ENCODE measurements around the gene STRADA. TPM values are rescaled to one million over a fixed set of nuclear protein-coding genes. Genes with fewer than 3 reads are reported as not detected.

The STRADA gene, protein sequence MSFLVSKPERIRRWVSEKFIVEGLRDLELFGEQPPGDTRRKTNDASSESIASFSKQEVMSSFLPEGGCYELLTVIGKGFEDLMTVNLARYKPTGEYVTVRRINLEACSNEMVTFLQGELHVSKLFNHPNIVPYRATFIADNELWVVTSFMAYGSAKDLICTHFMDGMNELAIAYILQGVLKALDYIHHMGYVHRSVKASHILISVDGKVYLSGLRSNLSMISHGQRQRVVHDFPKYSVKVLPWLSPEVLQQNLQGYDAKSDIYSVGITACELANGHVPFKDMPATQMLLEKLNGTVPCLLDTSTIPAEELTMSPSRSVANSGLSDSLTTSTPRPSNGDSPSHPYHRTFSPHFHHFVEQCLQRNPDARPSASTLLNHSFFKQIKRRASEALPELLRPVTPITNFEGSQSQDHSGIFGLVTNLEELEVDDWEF
- 10 to 100 TPM; 53.1 to 59.4 TPM for total RNA-seq

DNA sequence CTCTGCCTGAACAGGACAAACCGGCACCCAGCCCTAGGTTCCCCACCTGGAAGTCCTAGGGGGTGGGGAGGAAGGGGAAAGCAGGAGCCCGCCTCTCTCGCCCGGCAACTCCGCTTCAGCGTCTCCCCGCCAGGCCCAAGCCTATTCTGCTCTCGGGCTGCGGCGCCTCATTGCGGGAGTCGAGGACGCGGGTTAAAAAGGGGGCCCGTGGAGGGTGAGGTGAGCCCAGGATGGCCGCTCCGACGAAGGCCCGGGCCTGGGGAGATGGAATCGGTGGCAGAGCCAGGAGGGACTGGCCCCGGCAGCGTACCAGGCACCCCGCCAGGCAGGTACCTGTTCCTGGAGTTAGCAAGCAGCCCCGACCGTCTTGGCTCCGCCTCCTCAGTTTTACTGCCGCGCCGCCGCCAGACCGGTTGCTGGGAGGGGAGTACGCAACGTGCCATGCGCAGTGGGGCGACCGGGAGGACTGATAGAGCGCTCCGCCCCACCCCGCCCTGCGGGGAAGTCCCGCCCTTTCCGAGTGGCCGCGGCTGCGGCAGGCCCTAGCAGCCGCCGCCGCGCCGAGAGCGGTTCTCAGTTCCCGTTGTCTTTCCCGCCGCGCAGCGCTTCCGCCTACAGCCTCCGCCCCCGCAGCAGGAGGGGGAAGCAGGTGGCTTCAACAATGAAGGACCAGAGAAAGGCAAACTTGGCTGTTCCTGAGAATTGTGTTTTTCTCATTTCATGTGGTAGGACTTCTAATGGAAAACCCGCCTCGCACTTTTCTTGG, at the start of gene STRADA:
TSS of gene STRADA (minus strand) at position 392 of the 766 bp plus-strand sequence. CDS start 13,430 bp downstream, outside the sequence.
- CTCF ChIA-PET = interaction anchor here (0.7 to 1.7 kb wide), 11 partner anchors 9 to 97 kb away, joined by 3 to 12 read pairs (median 4); partner anchors contain the start of genes CCDC47, DDX42 and LIMD2
- Mint-ChIP-seq H3K4me1 (peaks cover 33% of the 10 kb centered on the region), H3K27me3 (no peaks in the 10 kb centered on the region), H3K9me3 (no peaks in the 10 kb centered on the region), H3K4me3 (peak within 1 kb of the TSS; percentile 90), H3K36me3 (ENCODE audit: low read depth) (peaks cover 22% of the 10 kb centered on the region), H3K27ac (peak within 1 kb of the TSS; percentile 93)
- POLR2A ChIA-PET = interaction anchor here (0.7 to 6.4 kb wide), 37 partner anchors 9 to 335 kb away, joined by 3 to 130 read pairs (median 4); partner anchors contain the start of genes CCDC47, DCAF7, DDX42 and FTSJ3
- DNase-seq = peak; percentile 99

DNA sequence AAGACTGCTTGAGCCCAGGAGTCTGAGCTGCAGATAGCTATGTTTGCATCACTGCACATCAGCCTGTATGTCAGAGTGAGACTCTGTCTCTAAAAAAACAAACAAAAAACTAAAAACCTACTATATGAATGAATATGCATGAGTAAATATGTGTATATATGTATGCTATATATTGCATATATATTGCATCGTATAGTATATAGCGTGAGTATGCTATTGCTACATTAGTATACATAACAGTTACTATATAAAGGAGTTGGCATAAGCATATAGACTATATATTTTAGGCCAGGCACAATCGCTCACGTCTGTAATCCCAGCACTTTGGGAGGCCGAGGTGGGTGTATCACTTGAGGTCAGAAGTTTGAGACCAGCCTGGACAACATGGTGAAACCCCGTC, 48.5 kb upstream of the STRADA start:
- no peak overlapping the region for H3K27ac Mint-ChIP-seq
- ChIA-PET POLR2A (interaction anchor here (0.9 to 1.2 kb wide), 3 partner anchors 15 to 90 kb away, joined by 3 to 4 read pairs (median 3); partner anchors contain the start of gene LIMD2), CTCF (no interaction called here)
- no peak for DNase-seq
- peaks cover 38% of the 10 kb centered on the region for H3K36me3 Mint-ChIP-seq (ENCODE audit: low read depth)
- no peaks in the 10 kb centered on the region for H3K9me3 Mint-ChIP-seq
- no peaks in the 10 kb centered on the region for H3K27me3 Mint-ChIP-seq
- H3K4me1 Mint-ChIP-seq = peaks cover 10% of the 10 kb centered on the region
- H3K4me3 Mint-ChIP-seq = no peak overlapping the region

DNA sequence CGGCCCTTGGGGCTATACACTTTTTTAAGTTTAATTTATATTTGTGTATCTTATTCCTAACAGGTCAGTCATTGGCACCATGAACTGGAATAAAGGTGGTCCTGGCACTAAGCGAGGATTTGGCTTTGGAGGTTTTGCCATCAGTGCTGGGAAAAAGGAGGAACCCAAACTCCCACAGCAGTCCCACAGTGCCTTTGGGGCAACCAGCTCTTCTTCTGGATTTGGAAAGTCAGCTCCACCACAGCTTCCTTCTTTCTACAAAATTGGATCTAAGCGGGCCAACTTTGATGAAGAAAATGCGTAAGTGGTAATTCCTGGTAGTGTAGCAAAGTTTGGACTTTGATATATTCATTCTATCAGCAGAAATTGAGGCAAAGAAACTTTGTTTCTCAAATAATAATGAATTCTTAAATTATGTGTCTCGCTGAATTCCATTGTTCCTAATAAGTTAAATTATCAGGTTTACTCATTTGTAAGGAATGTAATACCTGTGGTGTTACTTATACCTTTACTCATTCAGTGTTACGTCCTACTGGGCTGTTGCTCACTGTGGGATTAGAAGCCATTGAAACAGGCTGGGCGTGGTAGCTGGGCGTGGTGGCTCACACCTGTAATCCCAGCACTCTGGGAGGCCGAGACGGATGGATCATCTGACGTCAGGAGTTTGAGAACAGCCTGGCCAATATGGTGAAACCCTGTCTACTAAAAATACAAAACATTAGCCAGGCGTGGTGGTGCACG, 45.5 kb upstream of the STRADA start:
- CTCF ChIA-PET = no interaction called here
- Mint-ChIP-seq H3K36me3 (ENCODE audit: low read depth) (peaks cover 23% of the 10 kb centered on the region), H3K27ac (no peak overlapping the region), H3K4me1 (peaks cover 33% of the 10 kb centered on the region), H3K27me3 (no peaks in the 10 kb centered on the region), H3K9me3 (no peaks in the 10 kb centered on the region), H3K4me3 (no peak overlapping the region)
- POLR2A ChIA-PET = interaction anchor here (1.7 kb wide), 1 partner anchor 11 kb away, joined by 8 read pairs; no protein-coding TSS in a partner anchor
- no peak for DNase-seq

DNA sequence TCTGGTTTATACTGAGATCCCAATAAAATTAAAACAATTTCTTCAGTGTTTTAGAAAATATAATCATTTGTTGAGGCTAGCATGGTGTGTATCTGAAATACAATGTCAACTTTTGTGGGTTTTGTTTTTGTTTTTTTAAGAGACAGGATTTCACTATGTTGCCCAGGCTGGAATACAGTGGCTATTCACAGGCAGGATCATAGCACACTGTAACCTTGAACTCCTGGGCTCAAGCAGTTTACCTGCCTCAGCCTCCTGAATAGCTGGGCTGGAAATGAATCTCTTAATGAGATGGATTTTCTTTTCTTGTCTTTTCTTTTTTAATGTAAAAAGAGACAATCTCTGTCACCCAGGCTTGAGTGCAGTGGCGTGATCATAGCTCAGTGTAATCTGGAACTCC, 44.5 kb upstream of the STRADA start:
- DNase-seq = no peak
- Mint-ChIP-seq H3K4me3 (no peak overlapping the region), H3K4me1 (peaks cover 37% of the 10 kb centered on the region), H3K27ac (no peak overlapping the region), H3K36me3 (ENCODE audit: low read depth) (peaks cover 24% of the 10 kb centered on the region), H3K27me3 (no peaks in the 10 kb centered on the region), H3K9me3 (no peaks in the 10 kb centered on the region)
- ChIA-PET CTCF (no interaction called here), POLR2A (interaction anchor here (1.4 to 1.7 kb wide), 2 partner anchors 10 to 90 kb away, joined by 3 to 8 read pairs; no protein-coding TSS in a partner anchor)

DNA sequence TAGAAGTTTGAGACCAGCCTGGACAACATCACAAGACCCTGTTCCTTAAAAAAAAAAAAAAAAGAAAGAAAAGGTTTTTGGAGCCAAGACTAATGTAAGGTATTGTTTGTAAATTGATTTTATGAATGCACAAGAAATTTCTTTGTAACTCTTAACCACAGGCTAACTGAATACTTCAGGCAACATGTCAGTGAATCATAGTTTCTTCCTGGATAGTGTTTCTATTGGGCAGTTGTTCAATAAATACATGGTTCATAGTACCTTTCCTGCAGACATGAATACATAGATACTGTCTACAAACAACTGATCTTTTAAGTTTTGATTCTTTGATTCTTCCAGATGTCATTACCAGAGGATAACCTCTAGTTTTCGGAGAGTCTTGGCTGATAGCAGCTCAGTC, 44.0 kb upstream of the STRADA start:
- POLR2A ChIA-PET = interaction anchor here (1.4 kb wide), 1 partner anchor 89 kb away, joined by 3 read pairs; no protein-coding TSS in a partner anchor
- Mint-ChIP-seq H3K27ac (no peak overlapping the region), H3K4me3 (no peak overlapping the region), H3K4me1 (peaks cover 41% of the 10 kb centered on the region), H3K36me3 (ENCODE audit: low read depth) (peaks cover 28% of the 10 kb centered on the region), H3K9me3 (no peaks in the 10 kb centered on the region), H3K27me3 (no peaks in the 10 kb centered on the region)
- CTCF ChIA-PET = interaction anchor here (0.6 kb wide), 1 partner anchor 301 kb away, joined by 4 read pairs; no protein-coding TSS in a partner anchor
- DNase-seq = no peak

DNA sequence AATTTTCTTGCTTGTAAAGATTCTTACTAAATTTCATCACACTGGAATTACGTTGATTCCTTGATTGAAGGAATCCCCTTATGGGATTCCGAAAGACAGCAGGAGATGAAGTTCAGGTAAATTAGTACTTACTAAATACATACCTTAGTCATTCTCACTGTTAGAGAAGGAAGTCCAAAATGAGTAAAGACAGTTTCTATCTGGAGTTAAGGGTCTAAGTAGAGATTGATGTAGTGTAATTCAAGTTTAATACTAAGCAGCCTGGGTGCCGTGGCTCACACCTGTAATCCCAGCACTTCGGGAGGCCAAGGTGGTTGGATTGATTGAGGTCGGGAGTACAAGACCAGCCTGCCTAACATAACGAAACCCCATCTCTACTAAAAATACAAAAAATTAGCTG, 41.9 kb upstream of the STRADA start:
- no peaks in the 10 kb centered on the region for H3K27me3 Mint-ChIP-seq
- no peaks in the 10 kb centered on the region for H3K9me3 Mint-ChIP-seq
- peaks cover 54% of the 10 kb centered on the region for H3K4me1 Mint-ChIP-seq
- ChIA-PET CTCF (interaction anchor here (0.6 to 1.5 kb wide), 7 partner anchors 9 to 358 kb away, joined by 3 to 5 read pairs (median 3); partner anchors contain the start of gene CCDC47), POLR2A (interaction anchor here (1.0 to 3.9 kb wide), 2 partner anchors 10 to 81 kb away, joined by 3 to 36 read pairs; partner anchors contain the start of genes CCDC47 and DDX42)
- H3K36me3 Mint-ChIP-seq (ENCODE audit: low read depth) = peaks cover 35% of the 10 kb centered on the region
- DNase-seq = no peak
- no peak overlapping the region for H3K27ac Mint-ChIP-seq
- H3K4me3 Mint-ChIP-seq = no peak overlapping the region

DNA sequence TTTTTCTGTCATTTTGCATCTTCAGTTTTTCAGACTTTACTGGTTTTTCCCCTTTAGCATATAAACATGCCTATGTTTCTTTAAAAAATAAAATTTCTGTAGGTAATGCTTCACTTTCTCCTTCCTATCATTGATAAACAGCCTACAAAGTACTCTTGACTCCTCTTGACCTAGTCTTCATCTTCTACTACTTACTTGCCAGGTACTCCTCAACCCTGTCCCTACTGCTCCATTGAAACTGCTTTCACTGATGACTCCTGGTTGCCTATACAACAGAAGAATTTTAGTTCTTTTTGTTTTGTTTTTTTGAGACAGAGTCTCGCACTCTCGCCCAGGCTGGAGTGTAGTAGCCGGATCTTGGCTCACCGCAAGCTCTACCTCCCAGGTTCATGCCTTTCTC, 39.3 kb upstream of the STRADA start:
- no peak for DNase-seq
- Mint-ChIP-seq H3K27ac (no peak overlapping the region), H3K4me3 (no peak overlapping the region), H3K27me3 (no peaks in the 10 kb centered on the region), H3K9me3 (no peaks in the 10 kb centered on the region), H3K36me3 (ENCODE audit: low read depth) (peaks cover 39% of the 10 kb centered on the region), H3K4me1 (peaks cover 73% of the 10 kb centered on the region)
- CTCF ChIA-PET = no interaction called here
- POLR2A ChIA-PET = interaction anchor here (0.5 to 1.1 kb wide), 2 partner anchors 47 to 83 kb away, joined by 3 read pairs; no protein-coding TSS in a partner anchor

DNA sequence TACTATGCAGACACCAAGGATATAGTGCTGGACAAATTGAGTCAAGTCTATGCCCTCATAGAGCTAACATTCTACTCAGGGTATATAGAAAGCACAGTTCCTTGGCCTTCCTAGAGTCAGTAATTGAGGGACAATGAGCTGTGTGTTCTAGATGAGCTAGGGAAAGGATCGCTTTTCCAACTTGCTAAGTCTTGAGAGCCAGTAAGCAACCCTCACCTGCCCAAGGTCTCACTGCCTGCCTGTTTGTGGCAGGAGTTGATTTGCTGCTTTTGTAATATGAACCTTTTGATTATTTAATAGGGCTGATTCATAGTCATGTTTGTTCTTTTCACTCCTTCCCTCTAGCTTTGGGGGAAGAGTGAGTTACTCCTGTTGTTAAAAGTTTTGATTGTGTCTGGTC, 38.9 kb upstream of the STRADA start:
- Mint-ChIP-seq H3K9me3 (no peaks in the 10 kb centered on the region), H3K27me3 (no peaks in the 10 kb centered on the region), H3K4me1 (peaks cover 72% of the 10 kb centered on the region), H3K36me3 (ENCODE audit: low read depth) (peaks cover 39% of the 10 kb centered on the region), H3K27ac (no peak overlapping the region), H3K4me3 (no peak overlapping the region)
- ChIA-PET POLR2A (interaction anchor here (0.5 to 1.1 kb wide), 2 partner anchors 48 to 82 kb away, joined by 3 read pairs; no protein-coding TSS in a partner anchor), CTCF (no interaction called here)
- no peak for DNase-seq

DNA sequence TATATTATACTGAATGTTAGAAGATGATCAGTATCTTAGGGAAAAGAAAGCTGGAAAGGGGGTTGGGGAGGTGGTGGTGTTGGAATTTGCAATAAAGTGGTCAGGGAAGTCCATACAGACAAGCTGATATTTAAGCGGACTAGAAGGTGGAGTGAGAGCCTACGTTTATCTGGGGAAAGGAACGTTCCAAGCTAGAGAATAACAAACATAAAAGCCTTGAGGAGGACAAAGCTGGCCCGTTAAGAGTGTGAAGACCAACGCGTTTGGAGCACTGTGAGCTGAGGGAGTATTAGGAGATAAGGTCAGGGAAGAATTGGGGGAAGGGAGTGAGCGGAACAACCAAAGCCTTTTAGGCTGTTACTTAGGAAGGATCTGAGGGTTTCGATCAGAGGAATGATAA, 33.8 kb upstream of the STRADA start:
- no peaks in the 10 kb centered on the region for H3K9me3 Mint-ChIP-seq
- H3K4me1 Mint-ChIP-seq = peaks cover 57% of the 10 kb centered on the region
- no peaks in the 10 kb centered on the region for H3K27me3 Mint-ChIP-seq
- peak overlapping the region; percentile 99 for H3K27ac Mint-ChIP-seq
- H3K4me3 Mint-ChIP-seq = peak overlapping the region; percentile 96
- H3K36me3 Mint-ChIP-seq (ENCODE audit: low read depth) = peaks cover 54% of the 10 kb centered on the region
- no peak for DNase-seq
- ChIA-PET CTCF (interaction anchor here (1.0 to 4.3 kb wide), 8 partner anchors 8 to 78 kb away, joined by 3 to 29 read pairs (median 6); partner anchors contain the start of genes PSMC5 and SMARCD2), POLR2A (interaction anchor here (0.6 to 6.2 kb wide), 17 partner anchors 8 to 336 kb away, joined by 3 to 178 read pairs (median 8); partner anchors contain the start of genes DCAF7, FTSJ3, LIMD2 and PSMC5)

DNA sequence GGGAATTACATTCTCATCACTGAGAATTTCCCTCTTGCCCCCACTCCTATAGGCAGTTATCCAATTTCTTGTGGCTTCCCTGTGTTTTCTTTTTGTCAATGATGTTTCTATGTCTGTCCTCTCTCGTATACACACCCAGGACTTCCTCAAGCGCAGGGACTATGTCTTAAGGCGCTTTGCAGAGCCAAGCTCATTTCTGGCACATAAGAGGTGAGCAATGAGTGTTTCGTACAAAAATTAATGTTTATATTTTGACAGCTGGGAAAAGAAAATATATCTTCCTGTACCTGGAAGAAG, 33.3 kb upstream of the STRADA start:
- Mint-ChIP-seq H3K27ac (peak overlapping the region; percentile 99), H3K36me3 (ENCODE audit: low read depth) (peaks cover 54% of the 10 kb centered on the region), H3K27me3 (no peaks in the 10 kb centered on the region), H3K4me3 (peak overlapping the region; percentile 96), H3K9me3 (no peaks in the 10 kb centered on the region), H3K4me1 (peaks cover 57% of the 10 kb centered on the region)
- POLR2A ChIA-PET = interaction anchor here (0.6 to 6.2 kb wide), 20 partner anchors 8 to 371 kb away, joined by 3 to 178 read pairs (median 8); partner anchors contain the start of genes DCAF7, FTSJ3, LIMD2 and MAP3K3
- peak; percentile 25 for DNase-seq
- CTCF ChIA-PET = interaction anchor here (1.7 to 4.3 kb wide), 4 partner anchors 9 to 77 kb away, joined by 5 to 29 read pairs (median 12); partner anchors contain the start of gene PSMC5

DNA sequence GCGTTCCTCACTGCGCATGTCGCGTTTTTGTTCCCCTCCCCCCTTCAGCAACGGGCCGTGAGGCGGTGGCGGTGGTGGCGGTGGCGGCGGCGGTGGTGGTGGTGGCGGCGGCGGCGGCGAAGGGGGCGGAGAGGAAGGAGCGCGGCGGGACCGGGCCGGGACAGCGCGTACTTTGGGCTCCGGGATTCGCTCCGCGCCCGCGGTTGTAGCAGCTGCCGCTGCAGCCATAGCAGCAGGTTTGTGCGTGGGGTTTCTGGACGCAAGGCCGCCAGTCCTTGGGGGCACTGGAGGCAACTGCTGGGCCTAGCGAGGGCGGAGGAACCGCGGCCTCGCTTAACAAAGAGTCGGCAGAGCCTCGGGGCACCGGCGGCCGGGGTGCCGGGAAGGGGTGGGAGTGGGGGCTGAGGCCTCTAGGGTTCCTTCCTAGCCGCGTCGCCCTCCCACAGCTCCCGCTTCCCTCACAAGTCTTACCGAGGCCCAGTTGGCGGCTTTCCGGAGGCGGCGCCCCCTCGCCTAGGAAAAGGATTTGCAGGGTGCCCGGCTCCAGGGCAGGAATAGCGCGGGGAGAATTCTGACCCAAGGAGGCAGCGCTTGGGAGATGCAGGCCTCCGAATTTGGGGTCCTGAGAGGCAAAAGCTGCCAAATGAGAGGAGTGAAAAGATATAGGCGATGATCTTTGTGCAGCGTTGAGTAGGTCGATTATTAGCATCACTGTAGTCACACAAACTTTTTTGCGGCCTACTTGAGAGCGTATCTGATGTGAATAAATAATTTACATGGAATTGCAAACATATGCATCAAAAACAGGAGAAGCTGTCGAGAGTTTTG, 32.8 kb upstream of the STRADA start, which contains the start of gene DDX42:
TSS of gene DDX42 (plus strand) at position 30 of the 828 bp plus-strand sequence. CDS start 12,880 bp downstream, outside the sequence.
- peaks cover 54% of the 10 kb centered on the region for H3K4me1 Mint-ChIP-seq
- peaks cover 49% of the 10 kb centered on the region for H3K36me3 Mint-ChIP-seq (ENCODE audit: low read depth)
- ChIA-PET POLR2A (interaction anchor here (0.6 to 6.2 kb wide), 34 partner anchors 9 to 732 kb away, joined by 3 to 178 read pairs (median 4); partner anchors contain the start of genes CEP95, DCAF7, DDX5 and FTSJ3), CTCF (interaction anchor here (0.5 to 4.3 kb wide), 13 partner anchors 9 to 111 kb away, joined by 3 to 29 read pairs (median 5); partner anchors contain the start of gene PSMC5)
- no peaks in the 10 kb centered on the region for H3K9me3 Mint-ChIP-seq
- peak; percentile 92 for DNase-seq
- peak within 1 kb of the TSS; percentile 96 for H3K4me3 Mint-ChIP-seq
- no peaks in the 10 kb centered on the region for H3K27me3 Mint-ChIP-seq
- H3K27ac Mint-ChIP-seq = peak within 1 kb of the TSS; percentile 99
